Measurements from ENCODE around the gene C1S. TPM values are rescaled to one million over a fixed set of nuclear protein-coding genes. Genes with fewer than 3 reads are reported as not detected.

The C1S gene
- total and polyA plus RNA-seq, 2 donors (not counting 3 experiments of a cell fraction or from before 2014, with no cell fraction given): 0.32 to 0.38 TPM

GRCh38 chr12:7072554-7072953, 12.0 kb downstream of the C1S start:
- dilution Hi-C loops (cut with MboI; ENCODE audit: extremely low pct_ligation_motif_present, low sequenced_read_pairs): no loop called here
- BruUV-seq (replicated peaks): no TSS peak

More at GRCh38 chr12:7072554-7072953, 12.0 kb downstream of the C1S start:
- CTCF ChIA-PET: no interaction called here
- Histone ChIP-seq H3K4me2 (ENCODE audit: insufficient read depth, low read length) (no peak overlapping the region), H3K4me3 (replicated peaks in 1 of 3; ENCODE audit: insufficient read depth in 1 of 3, low read depth in 1 of 3, low read length in 3 of 3) (no peak overlapping the region), H3K9me1 (replicated peaks; ENCODE audit: control insufficient read depth, extremely low read depth, insufficient read depth, low read length) (no peaks in the 10 kb centered on the region), H3K9ac (replicated peaks; ENCODE audit: extremely low read depth, insufficient read depth, low read length) (no peak overlapping the region), H2AFZ (ENCODE audit: low read depth, low read length) (no peak overlapping the region), H3K36me3 (ENCODE audit: control insufficient read depth in 2 of 2, extremely low read depth in 1 of 2, insufficient read depth in 2 of 2, low read length in 2 of 2) (no peaks in the 10 kb centered on the region), H4K20me1 (replicated peaks; ENCODE audit: control insufficient read depth, extremely low read depth, insufficient read depth, low read length) (no peaks in the 10 kb centered on the region), H3K4me1 (ENCODE audit: control insufficient read depth, extremely low read depth, insufficient read depth, low read length) (no peaks in the 10 kb centered on the region), H3K27ac (ENCODE audit: insufficient read depth, low read depth, low read length) (no peak overlapping the region), H3K9me3 (replicated peaks; ENCODE audit: control insufficient read depth, insufficient read depth, low read length) (no peaks in the 10 kb centered on the region), H3K27me3 (ENCODE audit: control insufficient read depth in 2 of 2, insufficient read depth in 2 of 2, low read length in 2 of 2) (peaks cover 14 to 35% of the 10 kb centered on the region in 2 experiments), H3K79me2 (ENCODE audit: control insufficient read depth, insufficient read depth, low read length) (no peaks in the 10 kb centered on the region)
- FAIRE-seq (no peak), DNase-seq (ENCODE audit: low read depth, low spot score) (no peak)
- intact Hi-C loops (cut with micrococcal nuclease): no loop called here
- POLR2A ChIA-PET: no interaction called here
- TF ChIP-seq JUN (IDR thresholded peaks at IDR 0.05; ENCODE audit: borderline replicate concordance, insufficient read depth, insufficient read length, low read depth) (no peak), POLR2AphosphoS5 (IDR thresholded peaks at IDR 0.05; ENCODE audit: insufficient read depth, low read depth, low read length) (no peak), POLR2A (IDR thresholded peaks at IDR 0.05; ENCODE audit: low read depth, low read length) (no peak), FOS (IDR thresholded peaks at IDR 0.05; ENCODE audit: borderline replicate concordance, insufficient read depth, low read length) (no peak), GATA2 (IDR thresholded peaks at IDR 0.05; ENCODE audit: insufficient read depth, insufficient read length, low read depth, low read length) (no peak), MYC (IDR thresholded peaks at IDR 0.05; ENCODE audit: low read depth, low read length) (no peak), CTCF (IDR thresholded peaks at IDR 0.05; ENCODE audit: extremely low read depth in 1 of 2, insufficient read depth in 1 of 2, low read depth in 1 of 2, low read length in 2 of 2) (no peak), EZH2 (IDR thresholded peaks at IDR 0.05; ENCODE audit: borderline replicate concordance, low read depth, low read length, severe bottlenecking) (no peak), MAX (IDR thresholded peaks at IDR 0.05; ENCODE audit: insufficient read depth, insufficient read length) (no peak)

All from endothelial cell of umbilical vein (primary cell).